ENCODE measurements around the gene STAG1. TPM values are rescaled to one million over a fixed set of nuclear protein-coding genes. Genes with fewer than 3 reads are reported as not detected.
"Not testable (repeated sequence)": the region's sequence is repeated elsewhere in the genome, so short reads cannot be mapped to it uniquely, and the experiment has no call there.

STAG1 gene
- total and polyA plus RNA-seq, 12 donors = 7.5 to 39.8 (median 24.6) TPM

- H3K36me3 ChIP-seq (replicated peaks in 1 of 2) = peaks cover 0 to 31% of the 10 kb centered on the region in 2 donors
- H3K9me3 ChIP-seq (replicated peaks in 1 of 3) = no peaks in the 10 kb centered on the region
- no peak for DNase-seq
- H3K4me3 ChIP-seq = no peak overlapping the region
- TF ChIP-seq POLR2A (IDR thresholded peaks at IDR 0.05) = no peak
- TF ChIP-seq, protein P1, sequence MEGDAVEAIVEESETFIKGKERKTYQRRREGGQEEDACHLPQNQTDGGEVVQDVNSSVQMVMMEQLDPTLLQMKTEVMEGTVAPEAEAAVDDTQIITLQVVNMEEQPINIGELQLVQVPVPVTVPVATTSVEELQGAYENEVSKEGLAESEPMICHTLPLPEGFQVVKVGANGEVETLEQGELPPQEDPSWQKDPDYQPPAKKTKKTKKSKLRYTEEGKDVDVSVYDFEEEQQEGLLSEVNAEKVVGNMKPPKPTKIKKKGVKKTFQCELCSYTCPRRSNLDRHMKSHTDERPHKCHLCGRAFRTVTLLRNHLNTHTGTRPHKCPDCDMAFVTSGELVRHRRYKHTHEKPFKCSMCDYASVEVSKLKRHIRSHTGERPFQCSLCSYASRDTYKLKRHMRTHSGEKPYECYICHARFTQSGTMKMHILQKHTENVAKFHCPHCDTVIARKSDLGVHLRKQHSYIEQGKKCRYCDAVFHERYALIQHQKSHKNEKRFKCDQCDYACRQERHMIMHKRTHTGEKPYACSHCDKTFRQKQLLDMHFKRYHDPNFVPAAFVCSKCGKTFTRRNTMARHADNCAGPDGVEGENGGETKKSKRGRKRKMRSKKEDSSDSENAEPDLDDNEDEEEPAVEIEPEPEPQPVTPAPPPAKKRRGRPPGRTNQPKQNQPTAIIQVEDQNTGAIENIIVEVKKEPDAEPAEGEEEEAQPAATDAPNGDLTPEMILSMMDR (IDR thresholded peaks at IDR 0.05) = no peak
- peaks cover 6 to 7% of the 10 kb centered on the region in 2 donors for H3K4me1 ChIP-seq (replicated peaks in 1 of 2)
- 93 to 95% (median 94%) methylated on average over 4 of the region's 4 CpGs for WGBS, 4 donors
- H3K27ac ChIP-seq = no peak overlapping the region
- H3K27me3 ChIP-seq = no peaks in the 10 kb centered on the region
- intact Hi-C loops (cut with DNase I) = no loop called here
These were observed 415.7 kb downstream of the STAG1 start for GRCh38 chr3:136336329-136337100.

- H3K36me3 ChIP-seq (replicated peaks in 1 of 2) = peaks cover 0 to 25% of the 10 kb centered on the region in 2 donors
- intact Hi-C loops (cut with DNase I); H3K4me1 ChIP-seq (replicated peaks in 1 of 2); DNase-seq; H3K4me3 ChIP-seq; H3K27me3 ChIP-seq; H3K9me3 ChIP-seq (replicated peaks in 1 of 3); H3K27ac ChIP-seq: not testable (repeated sequence)
- WGBS, 4 donors = 95 to 100% (median 96%) methylated on average over 4 to 6 of the region's 6 CpGs
These were observed 417.5 kb downstream of the STAG1 start for GRCh38 chr3:136334726-136335125.

- H3K4me3 ChIP-seq = no peak overlapping the region
- no peak for DNase-seq
- peaks cover 0 to 23% of the 10 kb centered on the region in 2 donors for H3K36me3 ChIP-seq (replicated peaks in 1 of 2)
- TF ChIP-seq, protein P1 (IDR thresholded peaks at IDR 0.05) = no peak
- no peak for TF ChIP-seq POLR2A (IDR thresholded peaks at IDR 0.05)
- H3K4me1 ChIP-seq (replicated peaks in 1 of 2) = peaks cover 6 to 7% of the 10 kb centered on the region in 2 donors
- H3K9me3 ChIP-seq (replicated peaks in 1 of 3) = no peaks in the 10 kb centered on the region
- no peaks in the 10 kb centered on the region for H3K27me3 ChIP-seq
- intact Hi-C loops (cut with DNase I) = no loop called here
- no peak overlapping the region for H3K27ac ChIP-seq
These were observed 418.0 kb downstream of the STAG1 start for GRCh38 chr3:136334209-136334608.

- H3K27ac ChIP-seq = peak overlapping the region in 2 of 5 donors; percentile 17 to 48
- no peak overlapping the region for H3K4me3 ChIP-seq
- no peaks in the 10 kb centered on the region for H3K27me3 ChIP-seq
- intact Hi-C loops (cut with DNase I) = no loop called here
- peak; percentile 33 to 72 (median 64) for DNase-seq
- no peak for TF ChIP-seq POLR2A (IDR thresholded peaks at IDR 0.05)
- TF ChIP-seq, protein P1 (IDR thresholded peaks at IDR 0.05) = no peak
- H3K9me3 ChIP-seq (replicated peaks in 1 of 3) = no peaks in the 10 kb centered on the region
- peaks cover 0 to 15% of the 10 kb centered on the region in 2 donors for H3K36me3 ChIP-seq (replicated peaks in 1 of 2)
- peaks cover 6 to 7% of the 10 kb centered on the region in 2 donors for H3K4me1 ChIP-seq (replicated peaks in 1 of 2)
These were observed 419.4 kb downstream of the STAG1 start for GRCh38 chr3:136332776-136333175.

GRCh38 chr3:136332302-136332701 lies 419.9 kb downstream of the STAG1 start:
- WGBS, 4 donors = 67 to 80% (median 76%) methylated on average over 1 of the region's 1 CpG
- no peak for DNase-seq
- Histone ChIP-seq H3K36me3 (replicated peaks in 1 of 2) (peaks cover 0 to 14% of the 10 kb centered on the region in 2 donors), H3K27me3 (no peaks in the 10 kb centered on the region), H3K27ac (peak overlapping the region in 1 of 5 donors; percentile 17), H3K4me1 (replicated peaks in 1 of 2) (peaks cover 6 to 7% of the 10 kb centered on the region in 2 donors), H3K9me3 (replicated peaks in 1 of 3) (no peaks in the 10 kb centered on the region), H3K4me3 (no peak overlapping the region)
- TF ChIP-seq POLR2A (IDR thresholded peaks at IDR 0.05) = no peak
- TF ChIP-seq, protein P1 (IDR thresholded peaks at IDR 0.05) = no peak
- intact Hi-C loops (cut with DNase I) = no loop called here
